A549 (cell line): ENCODE results near the gene WFDC12.

ENCODE experiments used
- EP300 ChIP-seq, 2 experiments: fragments of >200 bp; sonication (Bioruptor Twin); formaldehyde crosslinking; IDR thresholded peaks; 2 replicates in 1 of 2; 3 replicates in 1 of 2; pipeline ENCODE4 v1.6.1; 2016 to 2017
- TF ChIP-seq, protein P1 (sequence below): fragments of >200 bp; sonication (Bioruptor Twin); formaldehyde crosslinking; IDR thresholded peaks from 3 replicates; pipeline ENCODE4 v1.5.1; 2016

DNA sequence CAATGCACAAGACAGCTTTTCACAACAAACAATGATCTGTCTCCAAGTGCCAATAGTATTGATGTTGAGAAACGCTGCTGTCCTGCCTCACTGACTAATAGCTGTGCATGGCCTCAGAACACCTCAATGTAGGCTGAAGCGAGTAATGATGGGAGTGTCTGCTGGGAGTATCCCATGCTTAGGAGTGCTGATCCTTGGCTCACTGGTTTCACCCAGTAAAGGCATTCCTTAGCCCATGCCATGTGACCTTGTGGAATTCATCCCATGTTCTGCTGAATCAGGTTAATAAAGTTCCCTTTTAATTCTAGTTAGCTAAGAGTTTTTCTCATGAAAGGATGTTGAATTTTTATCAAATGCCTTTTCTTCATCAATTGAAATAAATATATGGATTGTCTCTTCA is 3.8 kb upstream of the WFDC12 start:
- TF ChIP-seq, protein P1, sequence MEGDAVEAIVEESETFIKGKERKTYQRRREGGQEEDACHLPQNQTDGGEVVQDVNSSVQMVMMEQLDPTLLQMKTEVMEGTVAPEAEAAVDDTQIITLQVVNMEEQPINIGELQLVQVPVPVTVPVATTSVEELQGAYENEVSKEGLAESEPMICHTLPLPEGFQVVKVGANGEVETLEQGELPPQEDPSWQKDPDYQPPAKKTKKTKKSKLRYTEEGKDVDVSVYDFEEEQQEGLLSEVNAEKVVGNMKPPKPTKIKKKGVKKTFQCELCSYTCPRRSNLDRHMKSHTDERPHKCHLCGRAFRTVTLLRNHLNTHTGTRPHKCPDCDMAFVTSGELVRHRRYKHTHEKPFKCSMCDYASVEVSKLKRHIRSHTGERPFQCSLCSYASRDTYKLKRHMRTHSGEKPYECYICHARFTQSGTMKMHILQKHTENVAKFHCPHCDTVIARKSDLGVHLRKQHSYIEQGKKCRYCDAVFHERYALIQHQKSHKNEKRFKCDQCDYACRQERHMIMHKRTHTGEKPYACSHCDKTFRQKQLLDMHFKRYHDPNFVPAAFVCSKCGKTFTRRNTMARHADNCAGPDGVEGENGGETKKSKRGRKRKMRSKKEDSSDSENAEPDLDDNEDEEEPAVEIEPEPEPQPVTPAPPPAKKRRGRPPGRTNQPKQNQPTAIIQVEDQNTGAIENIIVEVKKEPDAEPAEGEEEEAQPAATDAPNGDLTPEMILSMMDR = no peak
- no peak for TF ChIP-seq EP300 (IDR thresholded peaks at IDR 0.05)
